ENCODE data around the gene FAAP20. TPM values are rescaled to one million over a fixed set of nuclear protein-coding genes. Genes with fewer than 3 reads are reported as not detected.

FAAP20 gene
- total and polyA plus RNA-seq, 2 of the 8 experiments (the other 6 are each of a cell fraction or from before 2014, with no cell fraction given), result 58.4 to 99.8 TPM

GRCh38 chr1:2194898-2195673 is 514 bp upstream of the FAAP20 start:
- Histone ChIP-seq H3K36me3 (ENCODE audit: control insufficient read depth in 2 of 4, insufficient read depth in 4 of 4, low read length in 3 of 4) (peaks cover 0 to 3% (median 1%) of the 10 kb centered on the region in 4 experiments; a peak in 3 of 8 replicates), H2BK15ac (ENCODE audit: low read length) (no peak overlapping the region), H4K91ac (replicated peaks; ENCODE audit: insufficient read length, low read length) (peak overlapping the region; percentile 81), H2BK120ac (replicated peaks; ENCODE audit: low read depth, low read length) (peak overlapping the region; percentile 43), H3K9ac (replicated peaks in 1 of 4; ENCODE audit: extremely low read depth in 1 of 4, low read depth in 3 of 4, low read length in 3 of 4) (peak overlapping the region in 1 of 4 experiments; percentile 8; a peak in 1 of 7 replicates), H3K79me2 (ENCODE audit: control insufficient read depth in 1 of 2, insufficient read depth in 2 of 2, low read length in 2 of 2) (peaks cover 0 to 26% of the 10 kb centered on the region in 2 experiments; a peak in 1 of 4 replicates), H3K56ac (replicated peaks; ENCODE audit: insufficient read length, low read depth, low read length) (peak overlapping the region; percentile 59), H3K4me2 (ENCODE audit: insufficient read depth in 1 of 2, low read depth in 2 of 2, low read length in 2 of 2) (peak overlapping the region; percentile 1 to 71), H3K14ac (ENCODE audit: insufficient read length) (no peak overlapping the region), H3K27me3 (replicated peaks in 1 of 4; ENCODE audit: control insufficient read depth in 3 of 4, extremely low read depth in 1 of 4, insufficient read depth in 3 of 4, low read length in 3 of 4) (no peaks in the 10 kb centered on the region), H3K18ac (ENCODE audit: extremely low read depth, low read length) (peak overlapping the region; percentile 90), H2BK5ac (ENCODE audit: low read depth, low read length) (peak overlapping the region; percentile 75; the same call in 1 of the 2 replicates), H3K9me3 (ENCODE audit: insufficient read depth in 2 of 2, low read depth in 1 of 2, low read length in 1 of 2) (no peaks in the 10 kb centered on the region), H2AK5ac (ENCODE audit: low read depth, low read length) (no peak overlapping the region), H3K4ac (replicated peaks; ENCODE audit: insufficient read length, low read depth, low read length) (peak overlapping the region; percentile 69), H3K23me2 (ENCODE audit: low read depth, low read length) (peaks cover 1% of the 10 kb centered on the region; the same call in 1 of the 2 replicates), H4K8ac (ENCODE audit: extremely low read depth, insufficient read depth, low read length) (peak overlapping the region; percentile 76), H3K79me1 (ENCODE audit: low read depth, low read length) (peaks cover 2% of the 10 kb centered on the region; the same call in 1 of the 2 replicates), H4K5ac (ENCODE audit: insufficient read length, low read depth, low read length) (peak overlapping the region; percentile 92), H3K4me1 (replicated peaks in 1 of 4; ENCODE audit: control insufficient read depth in 3 of 4, insufficient read depth in 4 of 4, low read length in 3 of 4) (peaks cover 0 to 17% (median 6%) of the 10 kb centered on the region in 4 experiments; a peak in 5 of 7 replicates), H2BK12ac (ENCODE audit: low read depth, low read length) (peak overlapping the region; percentile 50; the same call in 1 of the 2 replicates), H3K4me3 (ENCODE audit: extremely low read depth in 1 of 4, insufficient read depth in 2 of 4, low read depth in 3 of 4, low read length in 4 of 4) (peak overlapping the region; percentile 51 to 72 (median 60)), H2AFZ (ENCODE audit: low read length) (no peak overlapping the region; the same call in 1 of the 2 replicates), H2BK20ac (ENCODE audit: low read length) (no peak overlapping the region), H3K27ac (ENCODE audit: low read depth, low read length) (peak overlapping the region; percentile 9; the same call in 1 of the 2 replicates), H3K23ac (ENCODE audit: insufficient read length) (no peak overlapping the region), H4K20me1 (replicated peaks in 1 of 2; ENCODE audit: control insufficient read depth in 1 of 2, insufficient read depth in 2 of 2, low read length in 2 of 2) (peaks cover 4 to 8% of the 10 kb centered on the region in 2 experiments)
- ChIA-PET CTCF (ENCODE audit: partially characterized antibody) (interaction anchor here (0.7 to 14.1 kb wide), 41 partner anchors 9 to 247 kb away, joined by 3 to 154 read pairs (median 5); no protein-coding TSS in a partner anchor), POLR2A (ENCODE audit: partially characterized antibody) (interaction anchor here (0.6 to 2.1 kb wide), 11 partner anchors 9 to 187 kb away, joined by 3 to 16 read pairs (median 4); no protein-coding TSS in a partner anchor)
- 8% methylated on average over 14 of the region's 35 CpGs; no CpG with 5 or more reads in 1 of the 2 experiments for WGBS, 2 experiments (ENCODE audit: extremely low coverage in 1 of 2, insufficient coverage in 1 of 2, insufficient read length in 1 of 2, insufficient replicate concordance in 2 of 2, low coverage in 1 of 2, low lambda C conversion rate in 2 of 2, missing lambda C conversion rate in 1 of 2)
- peak; percentile 28 for FAIRE-seq
- DNase-seq (ENCODE audit: low read depth in 1 of 2, low spot score in 2 of 2), result peak; percentile 65 to 95
- TF ChIP-seq EZH2 (IDR thresholded peaks at IDR 0.05; ENCODE audit: low read depth, low read length, severe bottlenecking), result no peak
- TF ChIP-seq YY1 (IDR thresholded peaks at IDR 0.05; ENCODE audit: low read depth, low read length), result peak; percentile 30; the same call in 1 of the 2 replicates
- TF ChIP-seq BACH1 (IDR thresholded peaks at IDR 0.05; ENCODE audit: low read length), result no peak
- TF ChIP-seq MAFK (IDR thresholded peaks at IDR 0.05; ENCODE audit: low read depth, low read length), result no peak
- TF ChIP-seq RXRA (IDR thresholded peaks at IDR 0.05; ENCODE audit: insufficient read depth, low read depth, low read length), result 0 out of 2 replicates have a peak, but pooled peaks have one; percentile 35
- no peak for TF ChIP-seq GTF2F1 (IDR thresholded peaks at IDR 0.05; ENCODE audit: borderline replicate concordance, low read depth, low read length)
- TF ChIP-seq HDAC6 (IDR thresholded peaks at IDR 0.05; ENCODE audit: low read depth, low read length), result no peak
- TF ChIP-seq HDAC2 (IDR thresholded peaks at IDR 0.05; ENCODE audit: borderline replicate concordance in 1 of 2, low read depth in 2 of 2, low read length in 2 of 2), result peak in 1 of 2 experiments; percentile 89; a peak in 2 of 4 replicates
- no peak for TF ChIP-seq CTBP2 (IDR thresholded peaks at IDR 0.05; ENCODE audit: borderline replicate concordance, insufficient read depth, insufficient read length, low read length)
- 0 out of 2 replicates have a peak, but pooled peaks have one; percentile 79 for TF ChIP-seq GABPA (IDR thresholded peaks at IDR 0.05; ENCODE audit: borderline replicate concordance, insufficient read depth, low read length)

Measured in H1 (cell line).